HepG2 (cell line): ENCODE data around the gene DDAH1. TPM values are rescaled to one million over a fixed set of nuclear protein-coding genes. Genes with fewer than 3 reads are reported as not detected.

Experiments used
- ADNP ChIP-seq: sonication (generic); formaldehyde crosslinking; IDR thresholded peaks from 2 replicates; pipeline ENCODE4 v1.4.0; 2020; ENCODE audit warnings: missing genetic modification reagents
- AGO2 ChIP-seq: fragments of 200-400 bp; formaldehyde crosslinking; optimal IDR thresholded peaks from 2 replicates; pipeline ENCODE3; 2017; ENCODE audit warnings: mild to moderate bottlenecking, low read depth, low read length, moderate library complexity
- ARNT2 ChIP-seq: sonication (generic); formaldehyde crosslinking; IDR thresholded peaks from 2 replicates; pipeline ENCODE4 v1.8.0; 2022; ENCODE audit warnings: mild to moderate bottlenecking, low read depth, missing genetic modification reagents, moderate library complexity
- HOXA3 ChIP-seq: sonication (generic); formaldehyde crosslinking; IDR thresholded peaks from 2 replicates; pipeline ENCODE4 v1.5.0; 2020; ENCODE audit warnings: missing genetic modification reagents
- MEF2D ChIP-seq: sonication (generic); formaldehyde crosslinking; IDR thresholded peaks from 2 replicates; pipeline ENCODE4 v1.5.1; 2020; ENCODE audit warnings: mild to moderate bottlenecking, missing genetic modification reagents
- NFATC3 ChIP-seq: sonication (generic); formaldehyde crosslinking; IDR thresholded peaks from 2 replicates; pipeline ENCODE4 v1.5.1; 2020; ENCODE audit warnings: mild to moderate bottlenecking, missing genetic modification reagents
- NRL ChIP-seq: sonication (generic); formaldehyde crosslinking; IDR thresholded peaks from 2 replicates; pipeline ENCODE4 v1.5.0; 2020; ENCODE audit warnings: missing genetic modification reagents, mild to moderate bottlenecking, moderate library complexity, borderline replicate concordance
- POGZ ChIP-seq: sonication (generic); formaldehyde crosslinking; IDR thresholded peaks from 2 replicates; pipeline ENCODE4 v1.4.0; 2020; ENCODE audit warnings: mild to moderate bottlenecking, missing genetic modification reagents
- POLR2AphosphoS5 ChIP-seq: IDR thresholded peaks from 2 replicates; pipeline ENCODE4 v1.6.1; 2012; ENCODE audit warnings: low read depth, low read length
- SIX4 ChIP-seq: sonication (generic); formaldehyde crosslinking; IDR thresholded peaks from 2 replicates; pipeline ENCODE4 v1.4.0; 2020; ENCODE audit warnings: missing genetic modification reagents
- ZBTB42 ChIP-seq: sonication (generic); formaldehyde crosslinking; IDR thresholded peaks from 2 replicates; pipeline ENCODE4 v1.5.0; 2020; ENCODE audit warnings: mild to moderate bottlenecking, missing genetic modification reagents
- ZFP41 ChIP-seq: sonication (generic); formaldehyde crosslinking; IDR thresholded peaks from 2 replicates; pipeline ENCODE4 v1.4.0; 2020; ENCODE audit warnings: mild to moderate bottlenecking, missing genetic modification reagents, borderline replicate concordance
- ZFP62 ChIP-seq: sonication (generic); formaldehyde crosslinking; IDR thresholded peaks from 2 replicates; pipeline ENCODE4 v1.4.0; 2020; ENCODE audit warnings: missing genetic modification reagents
- ZMYM2 ChIP-seq: sonication (generic); formaldehyde crosslinking; IDR thresholded peaks from 2 replicates; pipeline ENCODE4 v1.8.0; 2022; ENCODE audit warnings: mild to moderate bottlenecking, missing genetic modification reagents
- ZNF251 ChIP-seq: sonication (generic); formaldehyde crosslinking; IDR thresholded peaks from 2 replicates; pipeline ENCODE4 v1.9.0; 2021; ENCODE audit warnings: mild to moderate bottlenecking, missing genetic modification reagents
- ZNF552 ChIP-seq: sonication (generic); formaldehyde crosslinking; IDR thresholded peaks from 2 replicates; pipeline ENCODE4 v1.9.0; 2022; ENCODE audit warnings: missing genetic modification reagents, mild to moderate bottlenecking, borderline replicate concordance
- ZNF687 ChIP-seq: sonication (generic); formaldehyde crosslinking; IDR thresholded peaks from 2 replicates; pipeline ENCODE4 v1.5.1; 2020; ENCODE audit warnings: mild to moderate bottlenecking, missing genetic modification reagents, moderate library complexity
- ZNF83 ChIP-seq: sonication (generic); formaldehyde crosslinking; IDR thresholded peaks from 2 replicates; pipeline ENCODE4 v1.4.0; 2020; ENCODE audit warnings: missing genetic modification reagents, mild to moderate bottlenecking, borderline replicate concordance
- polyA plus RNA-seq, 8 experiments: library from polyadenylated mRNA; depleted of rRNA in 3 of 8; stranded (reverse) in 7 of 8; unstranded in 1 of 8; fragments of >200 nt; fragmentation: Illumina TruSeq in 4 of 8; extraction: Trizol in 4 of 8; gene quantifications; 2 replicates each; pipeline versions ENCODE4 v1.2.1 to v1.2.3, GENCODE V29; 2011 to 2016; ENCODE audit warnings: low read depth in 4 of 8, missing spikeins in 1 of 8, mixed read lengths in 1 of 8; ENCODE audit not compliant: insufficient read depth in 1 of 8
- total RNA-seq, 5 experiments: library from RNA; depleted of rRNA; stranded (reverse); fragments of >200 nt; fragmentation: Illumina TruSeq; extraction: Trizol; gene quantifications; 2 replicates each; pipeline ENCODE4 v1.2.3, GENCODE V29; 2016; ENCODE audit warnings: low read depth in 1 of 5
- TF ChIP-seq, protein P1 (sequence below): sonication (generic); formaldehyde crosslinking; IDR thresholded peaks from 2 replicates; pipeline ENCODE4 v1.4.0; 2020; ENCODE audit warnings: mild to moderate bottlenecking, missing genetic modification reagents

Gene DDAH1
- total and polyA plus RNA-seq, 2 of the 13 experiments (the other 11 are each of a cell fraction or from before 2014, with no cell fraction given): 39.7 to 64.4 TPM

- 0 out of 2 replicates have a peak, but pooled peaks have one; percentile 47 for TF ChIP-seq ZBTB42 (CRISPR knock-in tag)
- TF ChIP-seq ZNF687 (CRISPR knock-in tag): peak; percentile 63
- no peak; the same call in 1 of the 2 replicates for TF ChIP-seq HOXA3 (CRISPR knock-in tag)
- TF ChIP-seq AGO2: no peak
- TF ChIP-seq ZMYM2 (CRISPR knock-in tag): 0 out of 2 replicates have a peak, but pooled peaks have one; percentile 33
- no peak for TF ChIP-seq SIX4 (CRISPR knock-in tag)
- TF ChIP-seq ZFP41 (CRISPR knock-in tag): no peak
- TF ChIP-seq ARNT2 (CRISPR knock-in tag): no peak
- peak; percentile 31; the same call in 1 of the 2 replicates for TF ChIP-seq POLR2AphosphoS5
- TF ChIP-seq, protein P1, sequence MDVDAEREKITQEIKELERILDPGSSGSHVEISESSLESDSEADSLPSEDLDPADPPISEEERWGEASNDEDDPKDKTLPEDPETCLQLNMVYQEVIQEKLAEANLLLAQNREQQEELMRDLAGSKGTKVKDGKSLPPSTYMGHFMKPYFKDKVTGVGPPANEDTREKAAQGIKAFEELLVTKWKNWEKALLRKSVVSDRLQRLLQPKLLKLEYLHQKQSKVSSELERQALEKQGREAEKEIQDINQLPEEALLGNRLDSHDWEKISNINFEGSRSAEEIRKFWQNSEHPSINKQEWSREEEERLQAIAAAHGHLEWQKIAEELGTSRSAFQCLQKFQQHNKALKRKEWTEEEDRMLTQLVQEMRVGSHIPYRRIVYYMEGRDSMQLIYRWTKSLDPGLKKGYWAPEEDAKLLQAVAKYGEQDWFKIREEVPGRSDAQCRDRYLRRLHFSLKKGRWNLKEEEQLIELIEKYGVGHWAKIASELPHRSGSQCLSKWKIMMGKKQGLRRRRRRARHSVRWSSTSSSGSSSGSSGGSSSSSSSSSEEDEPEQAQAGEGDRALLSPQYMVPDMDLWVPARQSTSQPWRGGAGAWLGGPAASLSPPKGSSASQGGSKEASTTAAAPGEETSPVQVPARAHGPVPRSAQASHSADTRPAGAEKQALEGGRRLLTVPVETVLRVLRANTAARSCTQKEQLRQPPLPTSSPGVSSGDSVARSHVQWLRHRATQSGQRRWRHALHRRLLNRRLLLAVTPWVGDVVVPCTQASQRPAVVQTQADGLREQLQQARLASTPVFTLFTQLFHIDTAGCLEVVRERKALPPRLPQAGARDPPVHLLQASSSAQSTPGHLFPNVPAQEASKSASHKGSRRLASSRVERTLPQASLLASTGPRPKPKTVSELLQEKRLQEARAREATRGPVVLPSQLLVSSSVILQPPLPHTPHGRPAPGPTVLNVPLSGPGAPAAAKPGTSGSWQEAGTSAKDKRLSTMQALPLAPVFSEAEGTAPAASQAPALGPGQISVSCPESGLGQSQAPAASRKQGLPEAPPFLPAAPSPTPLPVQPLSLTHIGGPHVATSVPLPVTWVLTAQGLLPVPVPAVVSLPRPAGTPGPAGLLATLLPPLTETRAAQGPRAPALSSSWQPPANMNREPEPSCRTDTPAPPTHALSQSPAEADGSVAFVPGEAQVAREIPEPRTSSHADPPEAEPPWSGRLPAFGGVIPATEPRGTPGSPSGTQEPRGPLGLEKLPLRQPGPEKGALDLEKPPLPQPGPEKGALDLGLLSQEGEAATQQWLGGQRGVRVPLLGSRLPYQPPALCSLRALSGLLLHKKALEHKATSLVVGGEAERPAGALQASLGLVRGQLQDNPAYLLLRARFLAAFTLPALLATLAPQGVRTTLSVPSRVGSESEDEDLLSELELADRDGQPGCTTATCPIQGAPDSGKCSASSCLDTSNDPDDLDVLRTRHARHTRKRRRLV (CRISPR knock-in tag): no peak
- TF ChIP-seq ZFP62 (CRISPR knock-in tag): no peak
- TF ChIP-seq NFATC3: no peak
- no peak for TF ChIP-seq MEF2D (CRISPR knock-in tag)
- TF ChIP-seq POGZ (CRISPR knock-in tag): 0 out of 2 replicates have a peak, but pooled peaks have one; percentile 44
- no peak for TF ChIP-seq ZNF83 (CRISPR knock-in tag)
- no peak for TF ChIP-seq ADNP
- TF ChIP-seq ZNF552 (CRISPR knock-in tag): peak; percentile 31; the same call in 1 of the 2 replicates
- TF ChIP-seq NRL (CRISPR knock-in tag): no peak
- TF ChIP-seq ZNF251 (CRISPR knock-in tag): no peak
These were observed 181.3 kb downstream of the DDAH1 start (continued) for GRCh38 chr1:85283475-85284199.
